GM12892 (cell line): ENCODE results near the gene OXA1L.

ENCODE experiments used
- POLR2A ChIP-seq: IDR thresholded peaks from 2 replicates; pipeline ENCODE4 v1.6.1; 2011; ENCODE audit warnings: low read depth, low read length, control low read depth
- POLR2AphosphoS5 ChIP-seq: IDR thresholded peaks from 2 replicates; pipeline ENCODE4 v1.6.1; 2011; ENCODE audit warnings: low read depth, low read length, control low read depth
- TAF1 ChIP-seq: IDR thresholded peaks from 2 replicates; pipeline ENCODE4 v1.6.1; 2011; ENCODE audit warnings: low read depth, mild to moderate bottlenecking, control low read depth, low read length, borderline replicate concordance

GRCh38 chr14:22780105-22780679 lies 13.7 kb downstream of the OXA1L start:
- TF ChIP-seq TAF1 = no peak
- TF ChIP-seq POLR2A = no peak
- TF ChIP-seq POLR2AphosphoS5 = no peak
